GM10266 (cell line): Measurements from ENCODE around the gene SERINC4.
"Not testable (repeated sequence)": the region's sequence is repeated elsewhere in the genome, so short reads cannot be mapped to it uniquely, and the experiment has no call there.

ENCODE experiments used
- DNase-seq: peaks from one replicate; pipeline ENCODE4 v3.0.0; 2012; ENCODE audit errors: extremely low spot score
- CTCF ChIP-seq: IDR thresholded peaks from 2 replicates; pipeline ENCODE4 v1.5.1; 2012; ENCODE audit warnings: mild to moderate bottlenecking, low read depth; ENCODE audit not compliant: control insufficient read depth, insufficient read depth; ENCODE audit errors: missing control alignments

The SERINC4 gene

GRCh38 chr15:43824302-43825246 lies 24.6 kb upstream of the SERINC4 start, which contains the start of gene MFAP1:
Gene MFAP1 (minus strand): TSS chr15:43824690. CDS start chr15:43824569, 121 bp downstream.
- peak; percentile 90 for DNase-seq
- TF ChIP-seq CTCF: no peak

- DNase-seq: no peak
- TF ChIP-seq CTCF: no peak
Observed at GRCh38 chr15:43821505-43821904, 21.5 kb upstream of the SERINC4 start.

GRCh38 chr15:43815064-43815463 lies 15.0 kb upstream of the SERINC4 start:
- DNase-seq: not testable (repeated sequence)

GRCh38 chr15:43808960-43809678 lies 9.1 kb upstream of the SERINC4 start:
- no peak for TF ChIP-seq CTCF
- DNase-seq: no peak

- no peak for TF ChIP-seq CTCF
- DNase-seq: no peak
Observed at GRCh38 chr15:43808435-43808950, 8.5 kb upstream of the SERINC4 start.

GRCh38 chr15:43802676-43803075 lies 2.7 kb upstream of the SERINC4 start:
- not testable (repeated sequence) for DNase-seq

- no peak for TF ChIP-seq CTCF
- peak; percentile 79 for DNase-seq
Observed at GRCh38 chr15:43800286-43801141, 494 bp upstream of the SERINC4 start, which contains the start of gene HYPK. Gene HYPK (plus strand): TSS chr15:43800599. CDS start chr15:43800623, 24 bp downstream.
